ENCODE results near the gene ANKFN1.

The ANKFN1 gene

GRCh38 chr17:56142781-56143180 is 10.5 kb upstream of the ANKFN1 start:
- no peak for TF ChIP-seq CTCF (IDR thresholded peaks at IDR 0.05; ENCODE audit: borderline replicate concordance, control extremely low read depth, extremely low read depth, insufficient read depth, missing control alignments)
- in situ Hi-C loops (cut with MboI; ENCODE audit: low sequenced_read_pairs, unreplicated experiment) = no loop called here
- no peak for DNase-seq (ENCODE audit: low spot score)

GRCh38 chr17:56144223-56144622 is 9.1 kb upstream of the ANKFN1 start:
- TF ChIP-seq CTCF (IDR thresholded peaks at IDR 0.05; ENCODE audit: borderline replicate concordance, control extremely low read depth, extremely low read depth, insufficient read depth, missing control alignments) = no peak
- in situ Hi-C loops (cut with MboI; ENCODE audit: low sequenced_read_pairs, unreplicated experiment) = no loop called here
- no peak for DNase-seq (ENCODE audit: low spot score)

- TF ChIP-seq CTCF (IDR thresholded peaks at IDR 0.05; ENCODE audit: borderline replicate concordance, control extremely low read depth, extremely low read depth, insufficient read depth, missing control alignments) = no peak
- DNase-seq (ENCODE audit: low spot score) = no peak
- in situ Hi-C loops (cut with MboI; ENCODE audit: low sequenced_read_pairs, unreplicated experiment) = no loop called here
These were observed 6.7 kb upstream of the ANKFN1 start for GRCh38 chr17:56146534-56146933.

GRCh38 chr17:56148333-56148732 is 4.9 kb upstream of the ANKFN1 start:
- TF ChIP-seq CTCF (IDR thresholded peaks at IDR 0.05; ENCODE audit: borderline replicate concordance, control extremely low read depth, extremely low read depth, insufficient read depth, missing control alignments) = no peak
- in situ Hi-C loops (cut with MboI; ENCODE audit: low sequenced_read_pairs, unreplicated experiment) = no loop called here
- no peak for DNase-seq (ENCODE audit: low spot score)

GRCh38 chr17:56149266-56150036 is 3.8 kb upstream of the ANKFN1 start:
- in situ Hi-C loops (cut with MboI; ENCODE audit: low sequenced_read_pairs, unreplicated experiment) = no loop called here
- no peak for TF ChIP-seq CTCF (IDR thresholded peaks at IDR 0.05; ENCODE audit: borderline replicate concordance, control extremely low read depth, extremely low read depth, insufficient read depth, missing control alignments)

GRCh38 chr17:56150649-56151048 is 2.6 kb upstream of the ANKFN1 start:
- in situ Hi-C loops (cut with MboI; ENCODE audit: low sequenced_read_pairs, unreplicated experiment) = no loop called here
- TF ChIP-seq CTCF (IDR thresholded peaks at IDR 0.05; ENCODE audit: borderline replicate concordance, control extremely low read depth, extremely low read depth, insufficient read depth, missing control alignments) = no peak
- no peak for DNase-seq (ENCODE audit: low spot score)

More at GRCh38 chr17:56149266-56150036, 3.8 kb upstream of the ANKFN1 start:
- DNase-seq (ENCODE audit: low spot score) = no peak

All from GM13976 (cell line).